ENCODE measurements around the gene DGKB.

The DGKB gene

GRCh38 chr7:14233868-14234369 lies 668.6 kb downstream of the DGKB start:
- no peak for DNase-seq (ENCODE audit: low read depth)
- no peak overlapping the region for H3K4me3 ChIP-seq (ENCODE audit: low read depth, low read length)
- TF ChIP-seq CTCF (IDR thresholded peaks at IDR 0.05; ENCODE audit: insufficient read depth, low read depth, low read length, missing control alignments): no peak

DNA sequence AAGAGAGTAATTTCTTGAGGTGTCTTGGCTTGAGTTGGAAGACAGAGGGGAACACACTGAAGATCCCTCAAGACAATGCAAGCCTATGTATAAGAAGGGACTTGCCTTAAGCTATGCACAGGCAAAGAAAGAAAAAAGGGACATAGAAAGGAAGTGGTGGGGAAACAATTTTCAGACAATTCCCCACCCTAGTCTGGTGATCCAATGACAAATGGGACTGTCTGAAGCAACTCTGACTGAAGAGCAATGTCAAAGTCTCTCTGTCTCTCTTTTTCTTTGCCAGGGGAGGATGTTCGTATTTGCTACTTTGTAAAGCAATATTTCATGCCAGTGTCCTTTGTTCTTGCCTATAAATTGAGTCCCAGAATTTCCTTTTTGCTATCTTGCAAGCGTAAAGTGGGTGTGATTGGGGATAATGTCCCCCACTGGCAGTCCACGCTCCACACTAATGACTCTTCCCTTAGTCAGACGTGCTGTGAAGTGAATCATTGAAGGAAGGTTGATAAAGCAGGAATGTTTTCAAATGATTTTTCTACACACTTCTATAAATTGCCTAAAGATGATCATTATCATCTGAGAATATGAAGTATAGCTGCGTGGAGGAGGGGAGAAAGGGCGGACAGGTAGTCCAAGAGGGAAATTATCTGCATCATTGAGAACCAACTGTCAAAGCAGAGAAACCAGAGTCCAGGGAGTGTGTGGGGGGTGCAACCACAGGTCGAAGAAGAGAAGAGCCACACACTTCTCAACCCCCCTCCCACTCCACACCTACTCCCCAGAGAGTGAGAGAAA lies 669.3 kb downstream of the DGKB start:
- DNase-seq (ENCODE audit: low read depth): no peak
- H3K4me3 ChIP-seq (ENCODE audit: low read depth, low read length): no peak overlapping the region
- no peak for TF ChIP-seq CTCF (IDR thresholded peaks at IDR 0.05; ENCODE audit: insufficient read depth, low read depth, low read length, missing control alignments)

DNA sequence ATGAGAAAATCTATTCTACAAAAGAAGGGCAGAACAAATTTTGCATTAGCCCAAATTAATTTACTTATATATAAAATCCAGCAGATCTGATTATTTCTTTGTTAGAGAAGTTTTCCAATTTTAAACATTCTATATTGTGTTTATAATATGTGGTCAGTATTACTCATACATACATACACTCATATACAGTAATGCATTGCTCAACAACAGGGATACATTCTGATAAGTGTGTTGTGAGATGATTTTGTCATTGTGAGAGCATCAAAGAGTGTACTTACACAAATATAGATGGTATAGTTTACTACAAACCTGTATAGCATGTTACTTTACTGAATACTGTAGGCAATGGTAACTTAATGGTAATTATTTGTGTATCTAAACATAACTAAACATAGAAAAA lies 673.5 kb downstream of the DGKB start:
- no peak for TF ChIP-seq CTCF (IDR thresholded peaks at IDR 0.05; ENCODE audit: insufficient read depth, low read depth, low read length, missing control alignments)
- H3K4me3 ChIP-seq (ENCODE audit: low read depth, low read length): no peak overlapping the region
- DNase-seq (ENCODE audit: low read depth): no peak

DNA sequence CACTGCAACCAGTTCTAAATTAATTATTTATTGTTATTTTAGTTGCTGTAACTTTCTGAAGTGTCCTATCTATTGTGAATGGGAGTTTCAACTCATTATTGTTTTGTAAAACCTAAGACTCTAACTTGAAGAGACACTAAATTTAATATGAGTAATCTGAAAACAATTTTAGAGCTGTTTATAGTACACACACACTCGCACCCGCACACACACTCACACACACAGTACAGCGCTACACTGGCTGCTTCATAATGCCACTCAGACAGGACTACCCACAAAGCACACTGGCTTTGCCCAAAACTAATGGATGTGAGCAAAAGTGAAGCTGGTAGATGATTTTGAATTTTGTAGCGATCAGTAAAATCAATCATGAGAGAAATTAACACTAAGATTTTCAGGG lies 674.2 kb downstream of the DGKB start:
- no peak for DNase-seq (ENCODE audit: low read depth)
- no peak for TF ChIP-seq CTCF (IDR thresholded peaks at IDR 0.05; ENCODE audit: insufficient read depth, low read depth, low read length, missing control alignments)
- H3K4me3 ChIP-seq (ENCODE audit: low read depth, low read length): no peak overlapping the region

DNA sequence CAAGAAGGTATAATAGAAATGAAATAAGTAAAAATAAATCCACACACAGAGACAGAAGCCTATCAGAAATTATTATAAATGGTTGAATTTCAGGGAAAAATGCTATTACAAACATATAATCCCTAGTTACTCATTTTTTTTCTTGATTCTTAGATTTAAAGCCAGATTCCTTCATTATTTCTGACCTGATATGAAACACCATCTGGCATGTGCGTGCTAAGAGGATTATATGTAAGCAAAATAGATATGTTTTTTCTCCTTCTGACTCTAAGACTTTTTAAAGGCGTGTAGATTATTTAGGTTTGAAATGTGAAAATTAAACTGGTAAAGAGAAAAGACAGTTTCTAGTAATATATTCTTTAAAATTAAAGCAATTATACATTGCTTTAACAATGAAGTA lies 676.4 kb downstream of the DGKB start:
- DNase-seq (ENCODE audit: low read depth): no peak
- TF ChIP-seq CTCF (IDR thresholded peaks at IDR 0.05; ENCODE audit: insufficient read depth, low read depth, low read length, missing control alignments): no peak

DNA sequence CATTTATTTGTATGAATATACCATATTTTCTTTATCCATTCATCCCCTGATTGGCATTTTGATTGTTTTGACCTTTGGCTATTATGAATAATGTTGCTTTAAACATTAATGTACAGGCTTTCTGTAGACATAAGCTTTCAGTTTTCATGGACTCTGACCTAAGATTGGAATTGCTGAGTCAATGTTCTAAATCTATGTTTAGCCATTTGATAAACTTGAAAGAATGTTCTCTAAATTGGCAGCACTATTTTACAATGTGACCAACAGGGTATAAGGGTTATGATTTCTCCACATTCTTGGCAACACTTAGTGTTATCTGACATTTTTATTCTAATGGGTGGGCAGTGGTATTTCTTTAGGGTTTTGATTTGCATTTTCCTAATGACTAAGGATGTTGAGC lies 683.4 kb downstream of the DGKB start:
- no peak for TF ChIP-seq CTCF (IDR thresholded peaks at IDR 0.05; ENCODE audit: insufficient read depth, low read depth, low read length, missing control alignments)
- no peak for DNase-seq (ENCODE audit: low read depth)
- H3K4me3 ChIP-seq (ENCODE audit: low read depth, low read length): no peak overlapping the region

More for the DNA sequence above, 676.4 kb downstream of the DGKB start:
- H3K4me3 ChIP-seq (ENCODE audit: low read depth, low read length): no peak overlapping the region

- no peak for DNase-seq (ENCODE audit: low read depth)
- no peak for TF ChIP-seq CTCF (IDR thresholded peaks at IDR 0.05; ENCODE audit: insufficient read depth, low read depth, low read length, missing control alignments)
- H3K4me3 ChIP-seq (ENCODE audit: low read depth, low read length): no peak overlapping the region
Measured at GRCh38 chr7:14218338-14218737, 684.2 kb downstream of the DGKB start.
